ENCODE measurements around the gene TMEM88.
"Not testable (repeated sequence)": the region's sequence is repeated elsewhere in the genome, so short reads cannot be mapped to it uniquely, and the experiment has no call there.

TMEM88 gene

DNA sequence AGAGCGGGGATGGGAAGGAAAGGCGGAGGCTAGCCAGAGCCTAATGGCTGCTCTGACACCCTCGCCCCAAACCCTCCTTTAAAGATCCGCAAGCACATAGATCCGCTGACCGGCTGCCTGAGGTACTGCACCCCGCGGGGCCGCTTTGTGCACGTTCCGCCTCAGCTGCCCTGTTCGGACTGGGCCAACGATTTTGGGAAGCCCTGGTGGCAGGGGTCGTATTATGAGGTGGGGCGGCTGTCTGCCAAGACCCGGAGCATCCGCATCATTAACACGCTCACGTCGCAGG is 3.6 kb downstream of the TMEM88 start:
- TF ChIP-seq, protein P1, sequence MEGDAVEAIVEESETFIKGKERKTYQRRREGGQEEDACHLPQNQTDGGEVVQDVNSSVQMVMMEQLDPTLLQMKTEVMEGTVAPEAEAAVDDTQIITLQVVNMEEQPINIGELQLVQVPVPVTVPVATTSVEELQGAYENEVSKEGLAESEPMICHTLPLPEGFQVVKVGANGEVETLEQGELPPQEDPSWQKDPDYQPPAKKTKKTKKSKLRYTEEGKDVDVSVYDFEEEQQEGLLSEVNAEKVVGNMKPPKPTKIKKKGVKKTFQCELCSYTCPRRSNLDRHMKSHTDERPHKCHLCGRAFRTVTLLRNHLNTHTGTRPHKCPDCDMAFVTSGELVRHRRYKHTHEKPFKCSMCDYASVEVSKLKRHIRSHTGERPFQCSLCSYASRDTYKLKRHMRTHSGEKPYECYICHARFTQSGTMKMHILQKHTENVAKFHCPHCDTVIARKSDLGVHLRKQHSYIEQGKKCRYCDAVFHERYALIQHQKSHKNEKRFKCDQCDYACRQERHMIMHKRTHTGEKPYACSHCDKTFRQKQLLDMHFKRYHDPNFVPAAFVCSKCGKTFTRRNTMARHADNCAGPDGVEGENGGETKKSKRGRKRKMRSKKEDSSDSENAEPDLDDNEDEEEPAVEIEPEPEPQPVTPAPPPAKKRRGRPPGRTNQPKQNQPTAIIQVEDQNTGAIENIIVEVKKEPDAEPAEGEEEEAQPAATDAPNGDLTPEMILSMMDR (IDR thresholded peaks at IDR 0.05), result no peak
- Histone ChIP-seq H3K4me3 (peak overlapping the region; percentile 80), H3K27ac (peak overlapping the region; percentile 81 to 94)
- peak; percentile 74 for DNase-seq (ENCODE audit: low spot score)

DNA sequence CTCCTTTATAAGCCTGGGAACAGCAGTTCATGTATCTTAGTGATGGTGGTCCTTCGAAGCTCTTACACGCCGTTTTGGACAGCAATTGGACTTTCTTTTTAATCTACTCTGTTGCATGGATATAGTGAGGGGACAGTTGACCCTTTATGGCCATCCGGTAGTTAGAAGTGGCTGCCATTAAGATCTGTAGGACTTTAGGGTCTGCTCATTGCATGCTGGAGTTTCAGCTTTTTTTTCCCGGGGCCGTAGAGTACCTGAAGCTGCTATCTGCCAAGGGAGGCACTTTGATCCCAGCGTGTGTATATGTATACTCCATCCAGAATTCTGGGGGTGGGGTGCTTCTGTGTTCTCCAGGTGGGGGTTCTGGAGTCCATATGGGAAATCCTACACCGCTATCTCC is 4.2 kb downstream of the TMEM88 start:
- Histone ChIP-seq H3K27ac (no peak overlapping the region), H3K4me3 (peak overlapping the region; percentile 80)
- TF ChIP-seq, protein P1 (IDR thresholded peaks at IDR 0.05), result no peak
- DNase-seq (ENCODE audit: low spot score), result peak; percentile 41

DNA sequence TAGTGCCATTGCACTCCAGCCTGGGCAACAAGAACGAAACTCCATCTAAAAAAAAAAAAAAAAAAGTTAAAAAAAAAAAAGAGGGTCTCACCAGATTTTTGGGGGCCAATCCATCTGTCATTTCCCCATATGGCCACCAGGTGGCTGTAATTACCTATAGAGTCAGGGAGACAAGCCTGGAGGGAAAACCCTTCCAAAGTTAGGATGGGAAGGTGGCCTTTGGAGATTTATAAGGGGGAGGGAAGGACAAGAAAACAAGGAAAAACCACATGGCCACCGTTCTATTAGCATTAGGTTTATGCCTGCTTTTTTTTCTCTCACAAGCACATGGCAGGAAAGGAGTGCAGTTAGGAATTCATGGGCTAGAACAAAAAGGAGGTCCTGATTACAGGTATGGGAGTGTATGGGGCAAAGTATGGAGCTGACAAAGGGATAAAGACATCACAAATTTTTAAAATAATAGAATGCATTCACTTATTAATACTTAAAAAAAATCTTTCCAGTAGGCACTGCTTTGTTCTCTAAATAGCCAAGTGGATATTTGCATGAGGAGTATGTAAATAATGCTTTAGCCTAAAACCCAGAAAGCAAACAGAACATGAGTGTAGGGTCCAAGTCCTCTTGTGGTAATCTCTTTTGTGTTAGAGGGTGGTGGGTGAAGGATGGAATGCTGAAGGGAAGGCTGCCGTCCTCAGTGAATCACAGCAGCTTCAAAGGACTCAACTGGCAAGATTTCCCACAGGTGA is 8.0 kb downstream of the TMEM88 start:
- Histone ChIP-seq H3K27ac (no peak overlapping the region), H3K4me3 (no peak overlapping the region)
- TF ChIP-seq, protein P1 (IDR thresholded peaks at IDR 0.05), result no peak
- peak; percentile 38 for DNase-seq (ENCODE audit: low spot score)

DNA sequence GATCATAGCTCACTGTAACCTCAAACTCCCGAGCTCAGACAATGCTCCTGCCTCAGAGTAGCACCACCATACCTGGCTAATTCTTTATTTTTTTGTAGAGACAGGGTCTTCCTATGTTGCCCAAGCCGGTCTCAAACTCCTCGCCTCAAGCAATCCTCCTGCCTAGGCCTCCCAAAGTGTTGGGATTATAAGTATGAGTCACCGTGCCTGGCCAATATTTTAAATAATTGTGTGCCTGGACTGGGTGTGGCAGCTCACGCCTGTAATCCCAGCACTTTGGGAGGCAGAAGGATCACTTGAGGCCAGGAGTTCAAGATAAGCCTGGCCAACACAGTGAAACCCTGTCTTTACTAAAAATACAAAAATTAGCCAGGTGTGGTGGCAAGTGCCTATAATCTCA is 9.5 kb downstream of the TMEM88 start:
- not testable (repeated sequence) for H3K4me3 ChIP-seq; H3K27ac ChIP-seq; DNase-seq (ENCODE audit: low spot score)

DNA sequence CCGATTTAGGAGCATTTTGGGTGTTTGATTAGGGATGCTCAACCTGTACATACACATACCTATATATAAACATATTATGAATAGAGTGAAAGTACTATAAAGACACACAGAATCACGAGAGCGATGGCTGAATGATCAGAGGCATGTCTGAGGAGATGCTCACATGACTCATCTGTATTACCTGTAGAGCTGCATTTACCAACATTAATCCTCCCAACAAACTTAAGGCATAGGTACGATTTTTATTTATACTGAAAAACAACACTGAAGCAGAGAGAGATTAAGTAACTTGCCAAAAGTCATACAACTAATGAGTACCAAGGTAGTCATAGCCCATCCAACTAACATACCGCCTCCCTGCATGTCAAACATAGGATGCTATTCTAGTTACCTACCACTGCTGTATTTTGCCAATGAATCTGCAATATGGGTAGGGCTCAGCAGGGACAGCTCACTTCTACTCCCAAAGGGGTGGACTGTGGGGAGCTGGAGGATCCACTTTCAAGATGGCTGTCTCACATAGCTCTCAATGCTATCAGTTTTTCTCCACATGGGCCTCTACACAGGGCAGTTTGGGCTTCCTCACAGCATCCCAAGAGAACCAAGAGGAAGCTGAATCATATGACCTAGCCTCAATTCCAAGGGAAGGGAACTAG is 10.3 kb downstream of the TMEM88 start:
- H3K27ac ChIP-seq, result no peak overlapping the region
- TF ChIP-seq, protein P1 (IDR thresholded peaks at IDR 0.05), result no peak
- DNase-seq (ENCODE audit: low spot score), result peak; percentile 40
- H3K4me3 ChIP-seq, result no peak overlapping the region

DNA sequence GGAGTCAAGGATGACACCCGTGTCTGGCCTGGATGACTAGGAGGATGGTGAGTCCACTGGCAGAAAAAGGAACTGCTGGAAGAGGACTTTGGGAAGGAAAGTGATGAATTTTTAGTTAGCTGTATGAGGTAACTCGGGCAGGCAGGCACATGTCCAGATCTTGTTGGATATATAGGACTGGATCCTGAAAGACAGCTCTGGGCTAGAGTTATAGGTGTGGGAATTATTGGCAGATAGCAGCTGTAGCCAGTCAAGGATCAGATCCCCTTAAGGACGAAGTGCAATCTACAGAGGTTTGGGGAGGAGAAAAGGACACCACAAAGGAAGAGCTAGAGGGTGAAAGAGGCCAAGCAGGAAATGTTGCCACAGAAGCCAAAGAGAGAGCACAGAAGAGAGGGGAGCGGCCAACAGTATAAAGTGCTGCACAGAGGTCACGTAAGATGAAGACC is 13.0 kb downstream of the TMEM88 start:
- DNase-seq (ENCODE audit: low spot score), result peak; percentile 33
- Histone ChIP-seq H3K4me3 (no peak overlapping the region), H3K27ac (no peak overlapping the region)
- TF ChIP-seq, protein P1 (IDR thresholded peaks at IDR 0.05), result no peak

DNA sequence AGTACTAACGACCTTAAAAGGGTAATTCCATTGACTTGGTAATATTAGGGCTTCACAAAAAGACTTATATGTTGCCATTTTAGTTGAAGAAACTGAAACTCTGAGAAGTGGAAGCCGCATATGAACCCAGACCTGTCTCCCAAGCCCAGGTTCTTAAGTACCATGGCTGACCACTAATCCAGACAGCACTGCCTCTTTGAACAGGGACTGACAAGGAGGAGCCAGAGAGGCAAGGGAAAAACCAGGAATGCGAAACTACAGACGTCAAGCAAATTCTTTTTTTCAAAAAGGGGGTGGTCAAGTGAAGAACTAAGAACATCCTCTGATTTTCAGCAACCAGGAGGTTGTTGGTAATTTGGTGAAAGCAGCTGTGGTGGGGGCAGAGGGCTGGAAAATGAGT is 18.2 kb downstream of the TMEM88 start:
- no peak overlapping the region for H3K4me3 ChIP-seq
- H3K27ac ChIP-seq, result no peak overlapping the region
- DNase-seq (ENCODE audit: low spot score), result peak; percentile 17
- TF ChIP-seq, protein P1 (IDR thresholded peaks at IDR 0.05), result no peak

Data from coronary artery (tissue), 2 donors.